ENCODE measurements around the gene IRF1. TPM values are rescaled to one million over a fixed set of nuclear protein-coding genes. Genes with fewer than 3 reads are reported as not detected.

The IRF1 gene
- total RNA-seq, 1 donor from 2014 or later: 371 TPM

DNA sequence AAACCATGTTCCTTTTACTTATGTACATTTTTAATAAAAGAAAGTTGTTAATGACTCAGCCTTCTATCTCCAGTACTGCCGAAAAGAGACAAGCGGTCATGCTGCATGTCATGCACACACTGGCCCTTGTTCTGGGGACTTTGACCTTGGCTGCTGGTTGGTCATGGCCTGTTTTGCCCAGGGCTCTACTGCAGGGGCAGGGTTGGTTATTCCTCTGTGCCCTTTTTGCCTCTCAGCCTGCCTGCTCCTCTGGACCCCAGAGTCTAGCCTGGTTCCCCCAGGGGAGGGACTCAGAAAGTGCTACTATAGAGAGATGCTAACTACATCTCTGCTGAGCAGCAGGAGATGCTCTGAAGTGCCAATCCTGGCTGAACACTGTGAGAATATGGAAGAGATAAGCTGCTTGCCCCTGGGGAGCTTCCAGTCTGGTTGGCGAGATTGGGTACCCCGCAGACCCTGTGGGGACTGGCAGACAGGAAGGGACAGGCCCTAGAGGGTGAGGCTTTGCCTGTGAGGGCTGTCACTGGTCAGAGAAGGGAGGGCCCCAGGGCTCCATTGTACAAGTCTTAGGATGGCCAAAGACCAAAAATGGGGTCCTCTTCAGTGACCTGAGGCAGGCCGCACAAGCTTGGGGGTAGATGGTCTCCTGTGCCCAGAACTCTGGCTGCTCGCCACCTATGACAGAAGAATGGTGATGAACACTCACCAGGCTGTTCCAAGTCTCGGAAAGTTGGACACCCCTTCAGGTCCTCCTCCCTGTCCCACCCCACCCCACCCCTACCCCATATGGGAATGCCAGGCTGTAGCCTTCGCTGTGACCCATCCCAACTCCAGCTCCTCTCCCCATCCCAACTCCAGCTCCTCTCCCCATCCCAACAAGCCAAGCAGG is 14.3 kb downstream of the IRF1 start:
- intact Hi-C loops (cut with micrococcal nuclease): no loop called here

DNA sequence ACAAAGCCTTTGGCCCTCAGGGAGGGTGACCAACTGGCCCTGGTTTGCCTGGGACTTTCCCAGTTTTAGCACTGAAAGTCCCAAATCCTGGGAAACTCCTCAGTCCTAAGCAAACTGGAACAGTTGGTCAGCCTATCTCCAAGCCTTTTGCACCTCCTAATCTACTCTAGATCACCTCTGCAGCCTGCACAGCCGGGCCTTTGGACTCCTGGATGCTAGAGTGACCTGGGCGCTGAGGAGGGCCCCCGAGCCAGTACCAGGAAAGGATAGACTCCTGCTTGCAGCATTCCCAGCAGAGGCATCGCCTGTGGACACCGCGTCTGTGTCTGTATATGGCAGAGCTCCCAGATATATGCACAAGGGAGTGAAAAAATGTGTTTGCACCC is 15.1 kb downstream of the IRF1 start:
- intact Hi-C loops (cut with micrococcal nuclease): no loop called here

DNA sequence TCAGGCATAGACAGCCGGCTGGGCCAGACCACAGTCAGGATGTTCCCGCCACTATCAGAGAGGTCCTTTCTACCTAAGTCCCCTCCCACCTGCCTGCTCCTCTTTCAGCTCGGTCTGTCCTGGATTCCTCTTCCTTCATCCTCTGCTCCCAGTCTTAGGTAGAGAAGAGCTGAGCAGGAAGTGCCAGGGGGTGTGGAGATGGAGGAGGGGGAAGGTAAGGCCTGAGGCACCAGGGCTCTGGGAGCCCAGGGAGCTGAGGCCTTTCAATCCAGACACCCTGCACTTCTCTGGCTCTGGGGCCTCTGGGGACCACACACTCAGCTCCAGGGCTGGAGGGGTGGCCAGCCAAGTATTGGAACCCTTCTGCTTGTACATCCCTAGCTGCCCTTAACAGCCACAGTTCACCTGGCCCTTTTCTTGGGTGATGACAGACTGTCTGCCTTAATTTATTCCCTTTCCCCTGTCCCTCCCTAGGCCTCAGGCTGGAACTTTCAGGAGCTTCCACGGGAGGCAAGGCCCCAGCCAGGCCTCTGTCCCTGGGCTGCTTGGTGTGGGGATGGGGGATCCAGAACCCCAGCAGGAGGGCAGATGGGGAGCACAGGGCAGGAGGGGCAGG is 15.6 kb downstream of the IRF1 start:
- intact Hi-C loops (cut with micrococcal nuclease): loop anchor here (5.0 kb wide), 1 partner anchor 373 kb away; no protein-coding TSS in a partner anchor

DNA sequence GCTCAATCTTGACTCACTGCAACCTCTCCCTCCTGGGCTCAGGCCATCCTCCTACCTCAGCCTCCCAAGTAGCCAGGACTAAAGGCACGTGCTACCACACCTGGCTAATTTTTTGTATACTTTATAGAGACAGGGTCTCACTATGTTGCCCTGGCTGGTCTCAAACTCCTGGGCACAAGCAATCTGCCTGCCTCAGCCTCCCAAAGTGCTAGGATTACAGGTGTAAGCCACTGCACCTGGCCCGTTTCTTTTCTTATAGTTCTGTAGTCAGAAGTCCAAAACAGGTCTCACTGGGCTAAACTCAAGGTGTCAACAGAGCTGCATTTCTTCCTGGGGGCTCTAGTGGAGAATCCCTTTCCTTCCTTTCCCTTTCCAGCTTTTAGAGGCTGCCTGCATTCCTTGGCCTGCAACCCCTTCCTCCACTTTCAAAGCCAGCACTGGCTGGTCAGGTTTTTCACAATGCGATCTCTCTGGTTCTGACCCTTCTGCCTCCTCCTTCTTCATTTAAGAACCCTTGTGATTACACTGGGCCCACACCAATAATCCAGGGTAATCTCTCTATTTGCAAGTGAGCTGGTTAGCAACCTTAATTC is 16.3 kb downstream of the IRF1 start:
- intact Hi-C loops (cut with micrococcal nuclease): loop anchor here (5.0 kb wide), 1 partner anchor 372 kb away; no protein-coding TSS in a partner anchor

DNA sequence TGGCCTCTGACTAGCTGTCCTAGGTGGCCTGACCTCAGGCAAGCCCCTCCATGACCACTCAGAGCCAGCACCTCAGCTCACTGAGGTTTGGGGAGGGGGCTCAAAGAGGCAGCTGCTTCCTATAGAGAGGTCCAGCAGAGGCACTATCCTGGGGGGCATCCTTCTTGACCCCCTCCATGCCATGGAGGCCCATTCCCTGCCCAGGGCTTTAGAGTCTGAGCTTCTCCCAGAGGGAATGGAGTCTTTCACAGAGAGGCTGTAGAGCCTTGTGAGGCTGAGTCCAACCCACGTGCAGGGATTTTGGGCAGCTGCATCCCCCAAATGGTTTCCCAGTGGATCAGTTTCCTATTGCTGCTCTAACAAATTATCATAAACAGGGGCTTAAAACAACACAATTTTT is 16.9 kb downstream of the IRF1 start:
- intact Hi-C loops (cut with micrococcal nuclease): loop anchor here (1.0 to 5.0 kb wide), 4 partner anchors 17 to 371 kb away; partner anchors contain the start of gene IRF1

DNA sequence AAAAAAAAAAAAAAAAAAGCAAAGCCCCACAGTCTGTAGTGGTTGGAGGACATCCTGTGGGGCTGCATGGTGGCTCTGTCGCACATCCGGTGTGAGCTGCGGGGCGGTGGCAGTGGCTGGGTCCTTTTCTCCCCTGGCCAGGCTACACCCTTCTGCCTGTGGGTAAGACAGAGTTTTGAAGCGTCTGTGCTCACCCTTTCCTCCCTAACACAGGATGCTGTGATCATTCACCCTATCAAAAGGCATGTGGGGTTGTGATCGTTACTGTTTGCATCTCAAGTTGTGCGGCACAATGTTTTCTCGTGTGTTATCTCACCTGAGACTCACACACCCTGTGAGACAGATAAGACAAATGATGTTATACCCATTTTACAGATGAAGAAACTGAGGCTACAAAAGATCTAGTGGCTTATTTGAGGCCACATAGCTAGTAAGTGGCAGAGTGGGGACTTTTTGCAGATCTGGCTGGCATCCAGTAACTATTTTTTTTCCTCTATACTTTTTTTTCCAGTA is 17.5 kb downstream of the IRF1 start:
- intact Hi-C loops (cut with micrococcal nuclease): loop anchor here (1.0 to 5.0 kb wide), 4 partner anchors 16 to 371 kb away; partner anchors contain the start of gene IRF1

DNA sequence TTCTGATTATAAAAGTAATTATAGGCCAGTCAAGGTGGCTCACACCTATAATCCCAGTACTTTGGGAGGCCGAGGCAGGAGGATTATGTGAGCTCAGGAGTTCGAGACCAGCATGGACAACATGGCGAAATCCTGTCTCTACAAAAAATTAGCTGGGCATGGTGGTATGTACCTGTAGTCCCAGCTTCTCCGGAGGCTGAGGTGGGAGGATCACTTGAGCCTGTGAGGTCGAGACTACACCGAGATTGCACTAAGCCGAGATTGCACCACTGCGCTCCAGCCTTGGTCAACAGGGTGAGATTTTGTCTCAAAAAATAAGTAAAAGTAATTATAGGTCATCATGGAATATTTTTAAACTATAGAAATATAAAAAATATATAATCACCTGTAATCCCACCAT is 18.1 kb downstream of the IRF1 start:
- intact Hi-C loops (cut with micrococcal nuclease): loop anchor here (2.0 to 5.0 kb wide), 3 partner anchors 16 to 370 kb away; no protein-coding TSS in a partner anchor

DNA sequence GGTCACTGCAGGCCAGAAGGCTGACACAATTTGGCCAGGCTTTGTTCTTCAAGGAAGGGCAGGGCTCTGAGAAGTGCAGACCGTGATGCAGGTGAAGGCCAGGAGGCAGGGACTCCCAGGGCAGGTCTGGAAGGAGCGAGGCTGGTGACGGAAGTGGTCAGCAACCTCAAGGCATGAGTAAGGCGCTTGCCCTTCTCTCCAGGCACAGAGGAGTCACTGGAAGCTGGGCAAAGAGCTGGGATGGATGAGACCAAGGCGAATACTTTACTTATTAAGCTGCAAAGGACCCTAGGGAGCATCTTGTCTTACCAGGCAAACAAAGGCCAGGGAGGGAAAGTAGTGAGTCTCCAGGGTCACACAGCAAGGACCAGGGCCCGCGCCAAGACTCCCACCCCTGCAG is 18.6 kb downstream of the IRF1 start:
- intact Hi-C loops (cut with micrococcal nuclease): loop anchor here (2.0 to 5.0 kb wide), 3 partner anchors 15 to 370 kb away; no protein-coding TSS in a partner anchor

DNA sequence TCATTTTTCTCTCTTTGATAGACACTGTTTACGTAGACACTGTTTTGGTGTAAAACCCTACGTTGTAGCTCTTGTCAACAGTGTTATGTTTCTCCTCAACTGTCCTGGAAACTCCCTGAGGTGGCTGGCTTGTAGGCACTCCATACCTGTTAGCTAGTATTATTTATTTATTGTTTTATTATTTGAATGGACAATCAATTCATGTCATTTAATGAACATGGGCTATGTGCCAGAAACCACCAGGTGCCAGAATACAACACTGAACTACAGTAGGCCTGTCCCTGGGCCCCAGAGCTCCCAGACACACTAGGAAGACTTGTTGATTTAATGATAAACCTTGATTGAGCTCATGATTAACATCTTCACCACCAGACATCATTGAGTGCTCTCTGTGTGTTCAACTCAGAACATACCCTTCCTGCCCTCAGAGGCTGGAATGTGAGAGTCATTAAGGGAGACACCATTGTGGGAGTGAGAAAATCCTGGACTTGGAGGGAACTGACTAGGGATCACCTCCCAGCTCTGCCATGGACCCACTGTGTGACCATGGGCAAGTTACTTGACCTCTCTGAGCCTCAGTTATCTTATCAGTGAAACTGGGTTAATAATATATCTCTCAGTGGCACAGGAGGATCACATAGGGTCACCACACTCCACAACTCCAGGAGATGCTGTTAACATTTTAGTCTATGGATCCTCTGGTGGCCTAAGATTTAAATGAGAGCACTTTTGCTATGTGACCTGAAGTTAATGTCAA is 19.2 kb downstream of the IRF1 start:
- intact Hi-C loops (cut with micrococcal nuclease): loop anchor here (5.0 kb wide), 1 partner anchor 369 kb away; no protein-coding TSS in a partner anchor

DNA sequence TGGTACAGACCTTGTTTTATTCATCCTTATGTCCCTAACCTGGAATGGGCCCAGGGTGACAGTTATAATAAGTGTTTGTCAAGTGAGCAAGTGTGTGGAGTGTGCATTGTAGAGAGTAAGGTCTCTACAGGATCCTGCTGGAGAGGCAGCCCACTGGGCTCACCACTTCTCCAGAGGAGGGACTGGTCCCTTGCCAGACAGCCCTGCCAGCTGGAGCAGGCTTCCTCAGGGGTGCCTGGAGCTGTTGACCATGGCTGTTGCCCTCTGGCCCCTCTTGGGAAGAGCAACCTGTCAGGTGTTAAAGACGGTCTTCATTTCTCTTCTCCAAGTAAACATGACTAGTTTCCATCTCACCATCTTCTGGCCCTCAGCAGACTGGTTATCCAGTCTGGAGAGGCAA is 20.0 kb downstream of the IRF1 start:
- intact Hi-C loops (cut with micrococcal nuclease): loop anchor here (5.0 kb wide), 1 partner anchor 368 kb away; no protein-coding TSS in a partner anchor

DNA sequence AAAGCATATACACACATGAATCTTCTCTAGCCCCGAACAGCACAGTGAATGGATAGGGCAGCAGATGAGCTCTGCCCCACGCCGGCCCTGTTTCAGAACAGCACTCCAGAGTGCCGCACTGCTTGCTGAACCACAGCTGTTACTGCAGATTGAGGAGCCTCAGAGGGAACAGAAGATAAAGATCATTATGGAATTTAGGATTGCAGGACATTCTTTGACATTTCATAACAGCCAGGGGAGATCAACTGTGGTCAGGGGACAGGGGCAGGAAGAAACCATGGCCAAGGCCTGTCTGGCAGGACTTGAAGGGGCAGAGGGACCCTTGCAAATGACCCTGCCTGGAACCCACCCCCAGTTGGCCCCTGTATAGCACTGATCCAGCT is 20.6 kb downstream of the IRF1 start:
- intact Hi-C loops (cut with micrococcal nuclease): loop anchor here (5.0 kb wide), 1 partner anchor 368 kb away; no protein-coding TSS in a partner anchor

DNA sequence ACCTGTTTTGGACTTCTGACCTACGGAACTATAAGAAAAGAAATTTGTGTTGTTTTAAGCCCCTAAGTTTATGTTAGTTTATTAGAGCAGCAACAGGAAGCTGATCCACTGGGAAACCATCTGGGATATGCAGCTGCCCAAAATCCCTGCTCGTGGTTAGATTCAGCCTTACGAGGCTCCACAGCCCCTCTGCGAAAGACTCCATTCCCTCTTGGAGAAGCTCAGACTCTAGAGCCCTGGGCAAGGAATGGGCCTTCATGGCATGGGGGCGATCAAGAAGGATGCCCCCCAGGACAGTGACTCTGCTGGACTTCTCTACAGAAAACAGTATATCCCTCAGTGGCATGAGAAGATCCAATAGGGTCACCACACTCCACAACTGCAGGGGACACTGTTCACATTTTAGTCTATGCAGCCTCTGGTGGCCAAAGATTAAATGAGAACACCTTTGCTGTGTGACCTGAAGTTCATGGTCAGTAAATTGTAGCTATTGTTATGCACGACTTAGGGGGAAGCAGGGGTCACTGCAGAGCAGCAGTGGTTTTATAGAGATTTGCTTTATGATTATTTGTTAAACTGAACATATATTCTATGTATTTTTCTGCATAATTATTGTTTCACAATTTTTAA is 21.1 kb downstream of the IRF1 start:
- intact Hi-C loops (cut with micrococcal nuclease): loop anchor here (5.0 to 10.0 kb wide), 2 partner anchors 367 to 675 kb away; partner anchors contain the start of gene FNIP1

DNA sequence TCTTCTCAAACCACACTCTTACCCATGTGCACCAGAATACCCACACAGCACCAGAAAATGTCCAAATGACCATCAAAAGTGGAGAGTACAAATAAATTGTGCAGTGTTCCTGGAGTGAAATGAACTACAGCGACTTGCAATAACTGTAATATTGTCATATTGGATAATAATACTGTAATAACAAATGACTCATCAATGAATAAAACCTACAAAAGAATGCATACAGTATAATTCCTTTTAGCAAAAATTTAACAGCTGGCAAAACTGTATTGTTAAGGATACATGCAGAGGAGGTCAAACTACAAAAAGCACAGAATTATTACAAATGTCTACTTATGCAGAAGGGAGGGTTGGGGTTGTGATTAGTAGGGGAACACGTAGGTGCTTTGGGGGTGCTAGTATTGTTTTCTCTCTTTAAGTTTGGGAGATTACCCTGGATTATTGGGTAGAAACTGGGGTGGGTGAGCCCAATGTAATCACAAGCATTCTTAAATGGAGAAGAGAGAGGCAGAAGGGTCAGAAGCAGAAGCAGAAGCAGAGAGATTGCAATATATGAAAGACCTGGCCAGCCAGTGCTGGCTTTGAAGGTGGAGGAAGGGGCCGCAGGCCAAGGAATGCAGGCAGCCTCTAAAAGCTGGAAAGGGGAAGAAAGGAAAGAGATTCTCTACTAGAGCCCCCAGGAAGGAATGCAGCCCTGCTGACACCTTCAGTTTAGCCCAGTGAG is 21.8 kb downstream of the IRF1 start:
- intact Hi-C loops (cut with micrococcal nuclease): loop anchor here (10.0 kb wide), 1 partner anchor 674 kb away; the partner anchor contains the start of gene FNIP1

DNA sequence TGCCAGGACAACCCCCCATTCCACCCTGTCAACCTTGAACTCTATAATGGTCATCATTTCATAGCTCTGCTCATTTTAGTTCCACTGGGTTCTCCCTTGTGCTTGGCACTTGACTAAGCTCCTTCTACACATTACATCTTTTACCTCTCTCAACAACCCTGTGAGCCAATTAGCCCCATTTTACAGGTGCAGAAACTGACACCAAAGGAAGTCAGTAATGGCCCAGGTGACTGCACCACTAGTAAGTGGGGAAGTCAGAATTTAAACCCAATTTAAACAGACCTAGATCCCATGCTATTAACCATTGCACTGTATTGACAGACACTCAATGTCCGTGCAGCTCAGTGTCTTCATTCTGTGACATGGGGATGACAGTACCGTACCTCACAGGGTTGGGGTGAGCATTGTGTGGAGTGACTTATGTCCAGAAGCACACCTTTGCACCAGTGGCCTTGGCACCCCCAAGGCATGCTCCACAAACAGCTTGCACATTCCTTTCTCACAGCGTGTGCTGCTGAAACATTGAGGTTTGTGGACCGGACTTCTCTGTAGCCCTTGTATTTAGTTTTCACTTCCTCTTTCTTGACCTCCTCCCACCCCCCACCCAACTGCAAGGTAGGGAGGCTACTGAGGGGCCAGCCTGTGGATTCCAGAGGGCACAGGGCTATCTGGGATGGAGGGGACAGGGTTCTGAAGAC is 23.1 kb downstream of the IRF1 start:
- intact Hi-C loops (cut with micrococcal nuclease): loop anchor here (2.0 to 10.0 kb wide), 3 partner anchors 41 to 673 kb away; partner anchors contain the start of gene FNIP1

DNA sequence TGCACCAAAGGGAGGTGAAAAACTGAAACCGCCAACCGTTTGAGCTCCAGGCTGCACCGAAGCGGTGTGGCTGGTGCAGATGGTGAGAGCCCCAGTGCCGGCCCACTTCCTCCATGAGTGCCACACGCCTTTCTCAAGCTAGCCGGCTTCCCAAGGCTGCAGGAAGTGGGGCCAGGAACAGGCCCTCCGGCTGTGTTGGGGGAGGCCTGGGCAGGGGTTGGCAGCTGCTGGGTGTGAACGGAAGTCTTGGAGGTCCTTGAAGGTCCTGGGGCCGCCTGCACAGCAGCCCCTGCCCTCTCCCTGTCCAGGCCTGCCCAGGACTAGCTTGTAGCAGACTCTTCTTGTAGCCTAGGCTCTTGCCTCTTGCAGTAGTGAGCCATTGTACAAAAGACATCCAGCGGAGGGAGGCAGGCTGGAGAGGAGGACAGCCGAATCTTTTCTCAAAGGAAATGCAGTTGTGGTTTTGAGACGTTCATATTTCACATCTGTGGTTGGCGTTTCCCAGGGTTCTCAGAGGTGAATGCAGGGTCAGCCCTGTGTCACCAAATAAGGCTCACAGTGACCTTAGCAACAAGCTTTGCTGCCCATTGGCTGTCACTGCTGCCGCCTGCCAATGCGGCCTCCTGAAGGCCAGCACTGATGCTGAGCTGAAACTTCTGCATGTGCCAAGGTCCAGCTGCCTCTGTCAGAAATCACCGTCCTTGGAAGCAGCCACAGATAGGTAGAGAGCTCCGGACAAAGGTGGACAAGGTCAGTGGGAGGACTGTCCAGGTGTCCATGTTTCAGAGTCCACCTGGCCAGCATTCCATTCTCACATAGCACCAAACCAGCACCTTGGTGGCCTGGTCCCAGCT is 23.9 kb downstream of the IRF1 start:
- intact Hi-C loops (cut with micrococcal nuclease): loop anchor here (1.0 to 10.0 kb wide), 5 partner anchors 10 to 672 kb away; partner anchors contain the start of gene FNIP1

DNA sequence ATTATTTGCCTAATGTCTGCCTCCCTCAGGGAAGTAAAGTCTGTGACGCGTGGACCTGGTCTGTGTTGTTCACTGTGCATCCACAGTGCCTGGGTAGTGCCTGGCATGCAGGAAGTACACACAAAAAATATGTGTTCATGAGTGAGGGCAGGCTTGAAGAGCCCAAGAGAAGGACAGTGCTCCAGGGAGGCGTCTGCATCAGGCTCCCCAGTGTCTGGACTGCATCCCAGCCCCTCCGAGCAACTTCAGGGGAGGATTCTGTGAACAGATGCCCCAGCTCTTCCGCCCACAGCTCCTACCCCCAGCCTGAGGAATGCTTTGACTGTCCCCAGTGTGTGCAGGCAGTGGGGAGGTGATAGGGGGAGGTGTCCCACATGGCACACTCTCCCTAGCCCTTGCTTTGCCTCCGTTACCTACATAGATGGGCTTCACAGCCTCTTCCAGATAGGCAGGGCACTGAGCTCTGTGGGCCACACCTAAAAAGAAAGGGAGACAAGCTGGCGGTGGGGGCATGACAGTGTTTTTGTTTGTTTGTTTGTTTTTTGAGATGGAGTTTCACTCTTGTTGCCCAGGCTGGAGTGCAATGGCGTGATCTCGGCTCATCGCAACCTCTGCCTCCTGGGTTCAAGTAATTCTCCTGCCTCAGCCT is 25.4 kb downstream of the IRF1 start:
- intact Hi-C loops (cut with micrococcal nuclease): loop anchor here (10.0 kb wide), 1 partner anchor 670 kb away; the partner anchor contains the start of gene FNIP1

Data from T-helper 2 cell treated with Interferon-gamma antibody and Interleukin-4, amounts not matched to agents 100 ng/mL and 5 ng/mL, for 36 hours (primary cell).